GM23338 (cell line): Measurements from ENCODE around the gene TNS3. TPM values are rescaled to one million over a fixed set of nuclear protein-coding genes. Genes with fewer than 3 reads are reported as not detected.
A peak's percentile ranks its signal among the peaks of the same experiment; 100 is the strongest.

ENCODE experiments used
- ATAC-seq: fragments of 200-7000 bp; cut with Tn5 transposase; 3 replicates; pipeline ENCODE4 v1.9.1; 2020
- DNase-seq: peaks from one replicate; pipeline ENCODE4 v3.0.0-alpha.2; 2015; ENCODE audit warnings: low spot score
- H2AFZ ChIP-seq: fragments of 200-600 bp; sonication (generic); 2 replicates; pipeline ENCODE4 v1.8.0; 2016; ENCODE audit warnings: antibody characterized with exemption, mild to moderate bottlenecking, moderate library complexity
- H3F3A ChIP-seq: fragments of 200-600 bp; sonication (generic); replicated peaks from 2 replicates; pipeline ENCODE4 v1.8.0; 2017; ENCODE audit warnings: antibody characterized with exemption, mixed run types, low read depth
- H3K27ac ChIP-seq: fragments of 200-600 bp; sonication (generic); 2 replicates; pipeline ENCODE4 v1.6.1; 2016; ENCODE audit warnings: low read depth
- H3K27me3 ChIP-seq: fragments of 200-600 bp; sonication (generic); 2 replicates; pipeline ENCODE4 v1.8.0; 2016; ENCODE audit warnings: mild to moderate bottlenecking, mixed run types, moderate library complexity; ENCODE audit not compliant: insufficient read depth
- H3K36me3 ChIP-seq: fragments of 200-600 bp; sonication (generic); 2 replicates; pipeline ENCODE4 v1.8.0; 2016; ENCODE audit warnings: mild to moderate bottlenecking; ENCODE audit not compliant: insufficient read depth
- H3K4me1 ChIP-seq: fragments of 200-600 bp; sonication (generic); 2 replicates; pipeline ENCODE4 v1.8.0; 2016; ENCODE audit warnings: mild to moderate bottlenecking, moderate library complexity; ENCODE audit not compliant: insufficient read depth
- H3K4me2 ChIP-seq: fragments of 200-600 bp; sonication (generic); 2 replicates; pipeline ENCODE4 v1.7.1; 2017; ENCODE audit warnings: mixed run types
- H3K4me3 ChIP-seq: fragments of 200-600 bp; sonication (generic); 2 replicates; pipeline ENCODE4 v1.6.1; 2016; ENCODE audit warnings: mixed run types
- H3K79me2 ChIP-seq: fragments of 200-600 bp; sonication (generic); replicated peaks from 2 replicates; pipeline ENCODE4 v1.8.0; 2017; ENCODE audit warnings: mild to moderate bottlenecking; ENCODE audit not compliant: insufficient read depth
- H3K9me2 ChIP-seq: fragments of 200-600 bp; sonication (generic); 2 replicates; pipeline ENCODE4 v1.8.0; 2017; ENCODE audit not compliant: insufficient read depth
- H4K20me1 ChIP-seq: fragments of 200-600 bp; sonication (generic); replicated peaks from 2 replicates; pipeline ENCODE4 v1.8.0; 2017; ENCODE audit warnings: mild to moderate bottlenecking; ENCODE audit not compliant: insufficient read depth
- H3K27ac Mint-ChIP-seq: 2 replicates; pipeline ENCODE4 v1.8.0; 2020; ENCODE audit warnings: inconsistent platforms, mild to moderate bottlenecking, moderate library complexity, mixed read lengths
- H3K27me3 Mint-ChIP-seq: 3 replicates; pipeline ENCODE4 v1.8.0; 2022; ENCODE audit warnings: low read depth, mild to moderate bottlenecking, moderate library complexity, mixed read lengths, inconsistent platforms; ENCODE audit not compliant: insufficient read depth, poor library complexity
- H3K36me3 Mint-ChIP-seq: 3 replicates; pipeline ENCODE4 v1.8.0; 2021; ENCODE audit warnings: low read depth, mild to moderate bottlenecking, inconsistent platforms, moderate library complexity, mixed read lengths
- H3K4me1 Mint-ChIP-seq: 3 replicates; pipeline ENCODE4 v1.8.0; 2020; ENCODE audit warnings: mild to moderate bottlenecking, inconsistent platforms, mixed read lengths
- H3K4me3 Mint-ChIP-seq: 3 replicates; pipeline ENCODE4 v1.8.0; 2021; ENCODE audit warnings: moderate library complexity, mild to moderate bottlenecking, inconsistent platforms, mixed read lengths
- H3K9me3 Mint-ChIP-seq: 3 replicates; pipeline ENCODE4 v1.8.0; 2020; ENCODE audit warnings: moderate library complexity, mild to moderate bottlenecking, inconsistent platforms, mixed read lengths
- CTCF ChIP-seq, 2 experiments: fragments of 200-600 bp in 1 of 2; sonication (generic) in 1 of 2; conservative IDR thresholded peaks; 2 replicates each; pipeline versions ENCODE4 v1.5.1 to v1.6.1; 2016 to 2017; ENCODE audit warnings: antibody characterized with exemption in 2 of 2, low read depth in 2 of 2, mild to moderate bottlenecking in 2 of 2, moderate library complexity in 1 of 2
- EZH2phosphoT487 ChIP-seq: fragments of 200-600 bp; sonication (generic); IDR thresholded peaks from one replicate; pipeline ENCODE4 v1.8.1; 2018; ENCODE audit warnings: antibody characterized with exemption; ENCODE audit not compliant: unreplicated experiment
- POLR2AphosphoS5 ChIP-seq: IDR thresholded peaks from 2 replicates; pipeline ENCODE4 v1.6.1; 2016; ENCODE audit warnings: antibody characterized with exemption, low read depth
- STAT1 ChIP-seq: IDR thresholded peaks from one replicate; pipeline ENCODE4 v1.6.1; 2016; ENCODE audit warnings: antibody characterized with exemption; ENCODE audit not compliant: unreplicated experiment
- ZNF114 ChIP-seq: fragments of 250-450 bp; sonication (Bioruptor Pico); IDR thresholded peaks from 2 replicates; pipeline ENCODE4 v1.5.0; 2020; ENCODE audit warnings: mild to moderate bottlenecking, moderate library complexity
- ZNF331 ChIP-seq: fragments of 250-450 bp; sonication (Bioruptor Pico); IDR thresholded peaks from 2 replicates; pipeline ENCODE4 v1.5.0; 2020; ENCODE audit warnings: low read depth, mild to moderate bottlenecking, moderate library complexity
- ZNF462 ChIP-seq: fragments of 250-450 bp; sonication (Bioruptor Pico); IDR thresholded peaks from 2 replicates; pipeline ENCODE4 v1.5.0; 2020; ENCODE audit warnings: mild to moderate bottlenecking, moderate library complexity
- polyA plus RNA-seq: library from polyadenylated mRNA; unstranded; fragments of >200 nt; fragmentation: Nextera tagmentation; extraction: Ambion mirVana; gene quantifications from 2 replicates; pipeline ENCODE4 v1.2.1, GENCODE V29; 2016
- total RNA-seq: library from RNA; depleted of rRNA; stranded (reverse); fragments of >200 nt; shearing (Covaris generic); gene quantifications from 2 replicates; pipeline ENCODE4 v1.2.3, GENCODE V29; 2014
- TF ChIP-seq, protein P1 (sequence below): IDR thresholded peaks from 2 replicates; pipeline ENCODE4 v1.6.1; 2016; ENCODE audit warnings: antibody characterized with exemption

Gene TNS3
- total and polyA plus RNA-seq, 2 experiments from 2014 or later, result 6.2 to 28.7 TPM

DNA sequence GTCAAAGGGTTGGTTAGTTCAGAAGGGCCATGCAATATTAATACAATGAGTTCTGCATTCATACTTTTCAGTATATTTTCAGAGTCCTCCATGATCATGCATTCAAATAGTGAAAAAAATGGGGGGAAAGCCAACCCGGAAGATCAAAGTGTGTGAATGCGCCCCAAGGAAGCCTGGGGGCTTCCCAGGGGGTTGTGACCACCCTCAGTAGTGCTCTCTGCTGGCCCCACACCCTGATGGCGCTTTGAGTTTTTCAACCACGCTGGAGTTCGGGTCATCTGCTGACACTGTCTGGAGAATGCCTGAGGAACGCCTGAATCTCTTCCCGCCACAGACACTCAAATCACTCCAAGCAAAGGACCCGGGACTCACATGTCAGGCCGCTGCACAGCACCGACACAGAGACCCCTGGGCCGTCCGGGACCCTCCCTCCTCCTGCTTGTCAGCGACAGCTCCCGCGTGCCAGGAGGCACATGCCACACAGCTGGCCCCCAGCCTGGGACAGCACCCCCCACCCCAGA lies 1.0 kb downstream of the TNS3 start:
- peaks cover 4% of the 10 kb centered on the region; the same call in 1 of the 2 replicates for H3F3A ChIP-seq
- Mint-ChIP-seq H3K4me3 (peak overlapping the region; percentile 88), H3K27ac (no peak overlapping the region; the same call in 1 of the 2 replicates), H3K36me3 (peaks cover 11% of the 10 kb centered on the region), H3K27me3 (peaks cover 33% of the 10 kb centered on the region), H3K9me3 (peaks cover 10% of the 10 kb centered on the region), H3K4me1 (peaks cover 46% of the 10 kb centered on the region)
- H2AFZ ChIP-seq, result no peak overlapping the region; the same call in 1 of the 2 replicates
- H3K79me2 ChIP-seq, result peaks cover 43% of the 10 kb centered on the region
- peak overlapping the region; percentile 89 for H3K4me2 ChIP-seq
- DNase-seq (peak; percentile 25), ATAC-seq (peak; percentile 12)
- TF ChIP-seq POLR2AphosphoS5 (no peak), CTCF (conservative IDR thresholded peaks at IDR 0.05; ENCODE audit: low read depth in 2 of 2) (0 out of 4 replicates have a peak, but pooled peaks of 1 of the 2 experiments have one; percentile 7), EZH2phosphoT487 (no peak), STAT1 (no peak), ZNF114 (CRISPR knock-in tag) (no peak), ZNF462 (no peak), ZNF331 (no peak)
- TF ChIP-seq, protein P1, sequence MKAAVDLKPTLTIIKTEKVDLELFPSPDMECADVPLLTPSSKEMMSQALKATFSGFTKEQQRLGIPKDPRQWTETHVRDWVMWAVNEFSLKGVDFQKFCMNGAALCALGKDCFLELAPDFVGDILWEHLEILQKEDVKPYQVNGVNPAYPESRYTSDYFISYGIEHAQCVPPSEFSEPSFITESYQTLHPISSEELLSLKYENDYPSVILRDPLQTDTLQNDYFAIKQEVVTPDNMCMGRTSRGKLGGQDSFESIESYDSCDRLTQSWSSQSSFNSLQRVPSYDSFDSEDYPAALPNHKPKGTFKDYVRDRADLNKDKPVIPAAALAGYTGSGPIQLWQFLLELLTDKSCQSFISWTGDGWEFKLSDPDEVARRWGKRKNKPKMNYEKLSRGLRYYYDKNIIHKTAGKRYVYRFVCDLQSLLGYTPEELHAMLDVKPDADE, result no peak
- H3K4me3 ChIP-seq, result peak overlapping the region; percentile 78
- peaks cover 20% of the 10 kb centered on the region for H3K27me3 ChIP-seq
- H3K4me1 ChIP-seq, result peaks cover 44% of the 10 kb centered on the region
- H4K20me1 ChIP-seq, result no peaks in the 10 kb centered on the region
- no peaks in the 10 kb centered on the region for H3K9me2 ChIP-seq
- H3K36me3 ChIP-seq, result no peaks in the 10 kb centered on the region
- H3K27ac ChIP-seq, result no peak overlapping the region
